GM19438 (cell line): Measurements from ENCODE around the gene SCARF2.
"Not testable (repeated sequence)": the region's sequence is repeated elsewhere in the genome, so short reads cannot be mapped to it uniquely, and the experiment has no call there.

Source experiments
- ATAC-seq: cut with Tn5 transposase; IDR thresholded peaks from one replicate; pipeline ENCODE4 v1.9.1; 2021; ENCODE audit warnings: low read depth; ENCODE audit not compliant: unreplicated experiment

SCARF2 gene, protein sequence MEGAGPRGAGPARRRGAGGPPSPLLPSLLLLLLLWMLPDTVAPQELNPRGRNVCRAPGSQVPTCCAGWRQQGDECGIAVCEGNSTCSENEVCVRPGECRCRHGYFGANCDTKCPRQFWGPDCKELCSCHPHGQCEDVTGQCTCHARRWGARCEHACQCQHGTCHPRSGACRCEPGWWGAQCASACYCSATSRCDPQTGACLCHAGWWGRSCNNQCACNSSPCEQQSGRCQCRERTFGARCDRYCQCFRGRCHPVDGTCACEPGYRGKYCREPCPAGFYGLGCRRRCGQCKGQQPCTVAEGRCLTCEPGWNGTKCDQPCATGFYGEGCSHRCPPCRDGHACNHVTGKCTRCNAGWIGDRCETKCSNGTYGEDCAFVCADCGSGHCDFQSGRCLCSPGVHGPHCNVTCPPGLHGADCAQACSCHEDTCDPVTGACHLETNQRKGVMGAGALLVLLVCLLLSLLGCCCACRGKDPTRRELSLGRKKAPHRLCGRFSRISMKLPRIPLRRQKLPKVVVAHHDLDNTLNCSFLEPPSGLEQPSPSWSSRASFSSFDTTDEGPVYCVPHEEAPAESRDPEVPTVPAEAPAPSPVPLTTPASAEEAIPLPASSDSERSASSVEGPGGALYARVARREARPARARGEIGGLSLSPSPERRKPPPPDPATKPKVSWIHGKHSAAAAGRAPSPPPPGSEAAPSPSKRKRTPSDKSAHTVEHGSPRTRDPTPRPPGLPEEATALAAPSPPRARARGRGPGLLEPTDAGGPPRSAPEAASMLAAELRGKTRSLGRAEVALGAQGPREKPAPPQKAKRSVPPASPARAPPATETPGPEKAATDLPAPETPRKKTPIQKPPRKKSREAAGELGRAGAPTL

GRCh38 chr22:20437613-20438426, at the start of gene SCARF2:
Gene SCARF2 (minus strand): TSS chr22:20437825. CDS start chr22:20437754, 71 bp downstream.
- no peak for ATAC-seq

DNA sequence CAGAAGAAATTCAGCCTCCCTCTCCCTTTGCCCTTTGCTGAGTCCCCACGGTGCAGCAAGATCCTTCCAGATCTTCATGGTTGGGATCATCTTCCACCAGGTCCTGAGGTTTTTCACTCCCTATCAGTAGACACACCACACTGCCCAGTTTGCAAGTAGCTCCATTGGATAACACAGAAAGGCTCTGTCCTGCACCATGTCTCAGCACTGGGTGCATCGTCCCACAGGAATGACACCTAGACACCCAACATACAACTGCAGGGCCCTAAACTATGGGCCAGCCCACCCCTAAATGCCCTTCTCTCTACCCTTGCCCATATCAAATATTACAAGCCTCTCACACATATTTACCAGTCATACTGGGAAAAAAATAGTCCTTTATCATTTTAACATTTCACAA, 48.6 kb upstream of the SCARF2 start:
- no peak for ATAC-seq

GRCh38 chr22:20484948-20485683, 47.5 kb upstream of the SCARF2 start:
- no peak for ATAC-seq

DNA sequence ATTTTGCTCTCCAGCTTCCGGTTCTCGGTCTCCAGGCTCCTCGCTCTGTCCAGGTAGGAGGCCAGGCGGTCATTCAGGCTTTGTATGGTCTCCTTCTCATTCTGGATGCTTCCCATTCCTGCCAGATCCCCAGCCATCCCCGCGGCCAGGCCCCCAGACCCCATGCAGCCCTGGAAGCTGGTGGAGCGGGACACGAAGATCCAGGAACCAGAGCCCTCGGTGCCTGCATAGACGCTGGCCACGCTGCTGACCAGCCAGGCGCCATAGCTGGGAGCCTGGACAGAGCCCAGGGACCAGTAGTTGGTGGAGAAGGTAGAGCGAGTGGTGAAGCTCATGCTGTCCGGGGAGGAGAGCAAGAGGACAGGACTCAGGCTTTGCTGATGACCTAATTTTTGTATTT, 46.1 kb upstream of the SCARF2 start:
- no peak for ATAC-seq

DNA sequence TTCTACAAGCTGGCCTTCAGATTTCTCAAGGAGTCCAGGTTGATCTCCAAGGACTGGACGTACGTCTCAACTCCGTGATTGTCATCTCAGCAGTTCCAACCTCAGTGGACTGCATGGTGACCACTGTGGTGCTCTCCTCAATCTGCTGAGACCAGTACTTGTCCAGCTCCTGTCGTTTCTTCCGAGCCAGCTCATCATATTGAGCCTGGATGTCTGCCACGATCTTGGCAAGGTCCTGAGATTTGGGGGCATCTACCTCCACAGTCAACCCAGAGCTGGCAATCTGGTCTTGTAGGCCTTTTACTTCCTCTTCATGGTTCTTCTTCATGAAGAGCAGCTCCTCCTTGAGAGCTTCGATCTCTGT, 45.5 kb upstream of the SCARF2 start:
- not testable (repeated sequence) for ATAC-seq

- ATAC-seq: no peak
Measured at GRCh38 chr22:20479612-20480196, 42.1 kb upstream of the SCARF2 start.

DNA sequence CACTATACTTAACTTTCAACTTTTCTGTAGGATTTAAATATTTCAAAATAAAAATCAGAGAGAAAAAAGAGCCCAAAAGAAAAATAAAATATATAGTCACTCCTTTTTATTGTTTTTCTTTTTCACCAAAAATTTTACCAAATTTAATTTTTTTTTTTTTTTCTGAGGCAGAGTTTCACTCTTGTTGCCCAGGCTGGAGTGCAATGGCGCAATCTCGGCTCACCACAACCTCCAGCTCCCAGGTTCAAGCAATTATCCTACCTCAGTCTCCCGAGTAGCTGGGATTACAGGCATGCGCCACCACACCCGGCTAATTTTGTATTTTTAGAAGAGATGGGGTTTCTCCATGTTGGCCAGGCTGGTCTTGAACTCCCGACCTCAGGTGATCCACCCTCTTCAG, 40.4 kb upstream of the SCARF2 start:
- not testable (repeated sequence) for ATAC-seq

DNA sequence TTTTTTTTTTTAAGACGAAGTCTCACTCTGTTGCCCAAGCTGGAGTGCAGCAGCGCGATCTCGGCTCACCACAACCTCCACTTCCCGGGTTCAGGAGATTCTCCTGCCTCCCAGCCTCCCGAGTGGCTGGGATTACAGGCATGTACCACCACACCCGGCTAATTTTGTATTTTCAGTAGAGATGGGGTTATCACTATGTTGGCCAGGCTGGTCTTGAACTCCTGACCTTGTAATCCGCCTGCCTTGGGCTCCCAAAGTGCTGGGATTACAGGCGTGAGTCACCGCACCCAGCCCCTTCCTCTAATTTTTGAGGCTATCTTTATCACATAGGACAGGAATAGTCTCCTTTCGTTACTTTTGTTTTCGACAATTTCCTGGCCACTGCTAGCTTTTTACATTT, 37.9 kb upstream of the SCARF2 start:
- not testable (repeated sequence) for ATAC-seq

- ATAC-seq: no peak
Measured at GRCh38 chr22:20475115-20475436, 37.5 kb upstream of the SCARF2 start.

- no peak for ATAC-seq
Measured at GRCh38 chr22:20472629-20473442, 35.2 kb upstream of the SCARF2 start.

DNA sequence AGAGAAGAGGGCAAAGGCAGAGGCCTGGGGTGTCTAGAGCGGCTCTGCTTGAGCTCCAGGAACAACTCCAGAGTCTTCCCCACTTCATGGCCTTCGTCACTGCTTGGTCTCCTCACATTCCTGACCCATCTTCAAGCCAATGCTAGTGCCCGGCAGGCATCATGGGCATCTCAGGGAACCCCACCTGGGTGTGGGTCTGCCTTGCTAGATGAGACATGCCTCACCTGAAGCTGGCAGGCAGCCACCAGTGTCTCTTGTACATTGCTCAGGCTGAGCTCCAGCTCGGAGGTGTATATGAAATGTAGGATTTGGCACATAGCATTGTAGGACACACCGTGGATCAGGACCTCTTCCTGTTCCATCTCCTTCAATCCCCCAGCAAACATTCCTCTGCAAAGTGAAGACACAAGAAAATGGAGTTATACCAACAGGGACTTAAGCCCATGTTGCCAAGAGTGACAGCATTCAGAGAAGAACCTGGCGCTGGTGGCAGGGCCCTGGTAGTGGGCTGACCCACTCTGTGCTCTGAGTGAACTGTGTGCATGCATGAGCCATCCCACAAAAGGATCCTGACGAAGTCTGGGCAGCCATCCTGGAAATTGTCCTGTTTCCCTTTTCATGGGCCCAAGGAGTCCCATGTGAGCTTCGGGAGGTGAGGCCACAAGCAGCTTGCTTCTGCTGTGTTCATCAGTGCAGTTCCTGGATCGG, 33.7 kb upstream of the SCARF2 start:
- ATAC-seq: no peak

DNA sequence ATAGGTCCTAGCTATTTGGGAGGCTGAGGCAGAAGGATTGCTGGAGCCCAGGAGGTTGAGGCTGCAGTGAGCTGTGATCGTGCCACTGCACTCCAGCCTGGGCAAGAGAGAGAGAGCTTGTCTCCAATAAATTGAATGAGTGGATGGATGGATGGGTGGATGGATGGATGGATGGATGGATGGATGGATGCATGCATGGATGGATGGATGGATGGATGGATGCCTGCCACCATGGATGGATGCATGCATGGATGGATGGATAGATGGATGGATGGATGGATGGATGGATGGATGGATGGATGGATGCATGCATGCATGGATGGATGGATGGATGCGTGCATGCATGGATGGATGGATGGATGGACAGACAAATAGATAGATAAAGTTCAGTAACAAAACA, 32.9 kb upstream of the SCARF2 start:
- not testable (repeated sequence) for ATAC-seq

GRCh38 chr22:20469110-20469868, 31.7 kb upstream of the SCARF2 start:
- no peak for ATAC-seq

DNA sequence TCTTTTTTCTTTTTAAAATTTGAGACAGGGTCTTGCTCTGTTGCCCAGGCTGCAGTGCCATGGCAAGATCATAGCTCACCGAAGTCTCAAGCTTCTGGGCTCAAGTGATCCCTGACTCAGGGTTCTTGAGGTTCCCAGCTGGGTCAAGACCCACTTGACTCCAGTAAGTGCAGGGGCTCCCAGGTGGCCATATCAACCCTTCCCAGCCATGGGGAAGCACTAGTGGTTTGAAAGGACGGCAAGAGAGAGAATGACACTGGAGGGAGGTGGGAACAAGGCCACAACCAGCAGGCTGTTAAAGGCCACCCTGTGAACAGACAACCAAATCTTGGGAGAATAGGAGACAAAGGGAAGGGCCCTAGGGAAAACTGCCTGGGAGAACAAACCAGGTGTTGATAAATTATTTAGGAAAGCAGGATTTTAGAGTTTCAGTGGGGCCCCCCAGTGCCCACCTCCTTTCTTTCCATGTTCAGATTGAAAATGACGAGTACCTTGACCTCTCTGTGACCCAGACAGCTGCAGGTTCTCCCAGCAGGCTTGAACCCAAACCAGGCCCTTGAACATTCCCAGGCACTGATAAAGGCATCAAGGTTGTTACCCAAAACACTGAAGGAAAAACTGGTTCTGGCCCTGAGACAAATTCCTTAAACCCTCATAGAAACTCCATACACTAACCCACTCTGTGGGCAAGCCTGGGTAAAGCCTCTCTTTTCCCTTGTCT, 29.2 kb upstream of the SCARF2 start:
- ATAC-seq: no peak

GRCh38 chr22:20465759-20466077, 28.1 kb upstream of the SCARF2 start:
- ATAC-seq: no peak

DNA sequence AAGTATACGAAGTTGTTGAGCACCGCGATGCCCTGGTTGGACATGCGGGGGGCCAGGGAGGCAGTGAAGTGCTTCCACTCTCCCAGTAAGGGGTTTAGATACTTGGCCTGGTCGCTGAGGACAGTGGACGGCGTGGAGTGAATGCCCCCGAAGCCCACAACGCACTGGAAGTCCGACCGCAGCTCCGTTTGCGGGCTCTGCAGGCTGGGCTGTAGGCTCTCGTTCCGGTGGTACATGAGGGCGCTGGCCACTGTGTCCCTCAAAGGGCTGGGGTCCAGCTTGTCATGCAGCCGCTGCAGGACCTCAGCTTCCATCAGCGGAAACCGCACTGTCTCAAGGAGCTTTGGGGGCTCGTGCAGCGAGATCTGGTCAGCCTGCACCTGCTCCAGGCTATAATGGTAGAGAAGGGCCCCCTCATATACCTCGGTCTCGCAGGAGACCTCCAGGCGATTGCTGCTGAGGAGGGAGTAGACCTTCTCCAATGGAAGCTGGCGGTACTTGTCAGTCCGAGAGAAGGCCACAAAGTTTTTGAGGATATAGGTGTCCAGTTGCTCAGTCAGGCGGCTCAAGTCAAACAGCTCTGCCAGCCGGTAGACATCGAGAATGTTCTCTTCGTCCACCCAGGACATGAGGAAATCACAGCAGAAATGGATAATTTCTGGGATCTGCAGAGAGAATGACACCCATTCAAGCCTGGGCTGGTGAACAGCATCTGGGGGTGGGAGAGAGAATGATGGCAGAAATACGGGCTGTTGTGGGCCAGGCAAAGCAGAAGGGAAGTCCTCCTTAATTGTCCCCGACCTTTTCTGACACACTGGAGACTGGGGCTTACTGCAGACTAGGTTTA, 27.5 kb upstream of the SCARF2 start:
- no peak for ATAC-seq
